T-helper 22 cell (primary cell): ENCODE measurements around the gene STK39.
"Not testable (repeated sequence)": the region's sequence is repeated elsewhere in the genome, so short reads cannot be mapped to it uniquely, and the experiment has no call there.

Experiments used
- DNase-seq: peaks from one replicate; pipeline ENCODE4 v3.0.0-alpha.2; 2020; ENCODE audit warnings: low read depth

STK39 gene

GRCh38 chr2:168044579-168044978 lies 202.8 kb downstream of the STK39 start:
- DNase-seq: no peak

GRCh38 chr2:168044176-168044575 lies 203.2 kb downstream of the STK39 start:
- no peak for DNase-seq

- DNase-seq: not testable (repeated sequence)
Measured at GRCh38 chr2:168042127-168042824, 205.1 kb downstream of the STK39 start.

DNA sequence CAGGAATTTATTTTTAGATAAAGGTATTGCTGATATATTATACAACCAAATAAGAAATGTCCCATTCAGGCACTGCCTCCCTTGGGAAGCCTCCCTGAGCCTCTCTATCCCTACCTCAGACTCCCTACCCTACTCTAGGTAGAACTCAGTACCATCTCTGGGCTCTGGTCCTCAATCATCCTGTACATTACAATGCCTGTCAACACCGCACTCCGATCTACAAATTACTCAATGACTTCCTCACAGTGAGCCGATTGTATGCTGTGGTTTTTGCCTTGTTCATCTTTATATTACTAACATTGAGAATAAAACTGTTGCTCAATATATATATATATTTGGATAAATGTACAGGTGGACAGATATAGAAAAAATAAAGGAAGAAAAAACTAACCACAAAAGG lies 207.5 kb downstream of the STK39 start:
- no peak for DNase-seq

DNA sequence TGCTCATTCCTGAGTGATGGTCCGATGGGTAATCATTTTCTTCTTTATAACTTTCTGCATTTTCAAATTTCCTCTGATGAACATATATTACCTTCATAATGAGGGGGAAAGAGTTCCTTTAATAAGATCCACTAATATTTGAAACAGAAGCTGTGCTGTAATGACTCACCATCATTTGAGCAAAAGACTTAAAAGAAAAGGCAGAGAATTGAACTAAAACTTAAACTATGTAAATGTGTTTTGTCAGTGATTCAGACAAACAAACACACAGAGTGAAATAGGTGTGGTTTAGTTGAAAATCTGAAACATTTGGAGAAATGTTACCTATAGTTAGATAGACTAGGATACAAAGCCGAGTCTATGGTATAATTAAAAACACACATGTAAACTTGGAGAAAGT lies 209.6 kb downstream of the STK39 start:
- no peak for DNase-seq

DNA sequence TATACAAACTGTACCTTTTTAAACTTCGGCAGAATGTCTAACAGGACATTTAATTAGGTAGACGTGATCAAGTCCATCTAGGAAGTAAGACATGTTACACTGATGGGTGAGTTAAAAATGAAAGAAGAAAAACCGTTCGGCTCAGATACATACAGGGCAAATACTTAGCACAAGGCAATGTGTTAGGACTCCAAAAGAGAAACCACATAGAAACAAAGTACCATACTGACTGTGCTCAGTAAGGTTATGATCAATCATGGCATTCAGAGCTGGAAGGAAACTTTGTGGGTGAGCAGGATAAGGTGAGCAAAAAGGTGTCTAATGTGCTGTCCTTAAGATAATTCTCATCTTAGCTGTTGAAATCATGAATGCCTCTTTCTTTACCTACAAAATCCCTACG lies 211.9 kb downstream of the STK39 start:
- DNase-seq: no peak

DNA sequence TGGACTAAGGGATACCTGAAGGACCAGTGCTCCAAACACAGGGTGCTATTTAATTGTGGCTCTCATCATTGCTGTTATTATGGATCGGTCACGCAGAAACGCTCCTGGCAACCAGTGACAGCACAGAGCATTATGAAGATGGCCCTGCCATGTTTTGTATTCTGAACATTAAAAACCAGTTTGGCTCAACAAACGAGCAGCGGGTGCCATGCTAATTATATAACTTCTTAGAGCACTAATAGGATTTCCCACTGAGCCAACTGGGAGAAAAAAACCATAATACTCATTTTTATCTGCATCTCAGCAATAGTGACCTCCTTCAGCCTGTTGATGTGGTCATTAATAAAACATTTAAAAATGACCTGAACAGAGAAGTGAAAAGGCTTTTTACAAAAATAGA lies 212.8 kb downstream of the STK39 start:
- no peak for DNase-seq

DNA sequence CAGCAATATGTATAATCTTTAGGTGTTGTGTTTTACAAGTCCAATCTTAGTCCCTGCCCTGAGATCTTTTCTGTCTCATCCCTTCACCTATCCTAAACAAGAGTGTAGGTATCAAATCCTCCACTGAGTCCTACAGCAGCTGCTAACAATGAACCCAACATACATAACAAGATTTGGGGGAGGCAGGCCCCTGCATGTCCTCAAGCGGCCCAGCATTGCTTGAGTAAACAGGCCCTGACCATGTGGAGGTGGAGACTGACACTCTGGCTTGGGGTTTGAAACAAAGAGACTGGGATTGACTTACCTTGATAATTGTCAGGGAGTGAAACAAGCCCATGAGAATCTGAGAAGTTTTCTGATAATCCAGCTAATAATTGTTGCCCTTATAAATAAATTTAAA lies 213.4 kb downstream of the STK39 start:
- no peak for DNase-seq

- no peak for DNase-seq
Measured at GRCh38 chr2:168032091-168032490, 215.3 kb downstream of the STK39 start.

DNA sequence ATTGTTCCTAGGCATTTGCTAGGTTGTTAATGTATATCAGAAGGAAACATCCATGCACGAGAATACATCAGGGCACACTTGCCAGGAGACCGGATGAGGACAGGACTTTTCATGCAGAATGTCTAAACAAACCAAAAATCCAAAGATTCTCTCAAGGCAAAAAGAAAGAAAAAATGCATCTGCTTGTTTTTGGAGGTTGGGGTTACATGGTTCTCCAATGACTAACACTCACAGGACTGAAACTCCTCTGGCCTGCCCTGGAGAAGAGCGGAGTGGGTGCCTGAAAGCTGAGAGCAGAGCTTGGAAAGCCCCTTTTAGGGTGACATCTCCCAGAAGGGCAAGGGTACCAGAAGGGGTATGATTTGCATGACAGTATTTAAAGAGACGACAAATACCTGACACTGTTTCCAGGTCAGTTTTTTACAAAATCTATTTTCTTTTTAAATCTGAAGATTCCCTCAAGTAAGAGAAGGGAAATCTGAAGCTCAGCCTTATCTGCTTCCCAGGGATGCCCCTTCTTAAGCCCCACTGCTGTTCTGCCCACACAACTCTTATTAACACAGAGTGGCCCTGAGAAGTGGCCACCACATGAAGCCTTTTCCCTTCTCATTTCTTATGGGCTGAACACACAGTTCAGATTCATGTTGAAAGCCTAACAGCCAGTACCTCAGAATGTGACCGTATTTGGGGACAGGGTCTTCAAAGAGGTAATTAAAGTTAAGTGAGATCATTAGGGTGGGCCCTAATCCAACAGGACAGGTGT lies 216.4 kb downstream of the STK39 start:
- DNase-seq: no peak

DNA sequence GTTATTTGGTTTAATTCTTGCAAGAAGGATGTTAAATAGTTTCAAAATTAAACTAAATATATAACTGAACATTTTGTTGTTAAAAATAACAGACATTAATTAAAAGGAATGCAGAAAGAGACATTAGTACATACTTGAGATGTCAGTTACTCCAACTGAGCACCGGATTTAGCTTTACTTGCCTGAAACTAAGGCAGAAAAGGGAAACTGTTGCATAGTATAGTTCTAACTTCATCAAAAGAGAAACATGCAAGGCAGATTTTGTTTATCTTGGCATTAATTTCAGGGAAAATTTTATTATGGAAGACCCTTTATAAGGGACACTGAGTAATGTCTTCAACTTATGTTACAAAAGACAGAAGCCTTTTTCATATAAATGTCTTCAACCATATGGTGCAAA lies 218.3 kb downstream of the STK39 start:
- no peak for DNase-seq

- no peak for DNase-seq
Measured at GRCh38 chr2:168028362-168028761, 219.0 kb downstream of the STK39 start.

- no peak for DNase-seq
Measured at GRCh38 chr2:168025487-168026202, 221.8 kb downstream of the STK39 start.

DNA sequence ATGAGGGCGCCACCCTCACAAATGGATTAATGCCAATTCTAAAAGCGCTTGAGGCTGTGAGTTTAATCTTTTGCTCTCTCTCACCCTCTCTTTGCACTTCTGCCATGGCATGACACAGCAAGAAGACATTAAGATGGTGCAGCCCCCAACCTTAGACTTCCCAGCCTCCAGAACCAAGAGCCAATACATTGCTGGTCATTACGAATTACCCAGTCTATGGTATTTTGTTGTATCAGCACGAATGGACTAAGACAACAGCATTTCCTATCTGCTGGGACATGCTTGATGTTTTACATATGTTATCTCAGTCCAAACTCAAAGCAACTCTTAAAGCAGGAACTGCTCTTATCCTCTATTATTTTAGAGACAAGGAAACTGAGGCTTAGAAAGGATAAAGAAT lies 222.9 kb downstream of the STK39 start:
- DNase-seq: no peak

- DNase-seq: no peak
Measured at GRCh38 chr2:168021800-168022587, 225.4 kb downstream of the STK39 start.

DNA sequence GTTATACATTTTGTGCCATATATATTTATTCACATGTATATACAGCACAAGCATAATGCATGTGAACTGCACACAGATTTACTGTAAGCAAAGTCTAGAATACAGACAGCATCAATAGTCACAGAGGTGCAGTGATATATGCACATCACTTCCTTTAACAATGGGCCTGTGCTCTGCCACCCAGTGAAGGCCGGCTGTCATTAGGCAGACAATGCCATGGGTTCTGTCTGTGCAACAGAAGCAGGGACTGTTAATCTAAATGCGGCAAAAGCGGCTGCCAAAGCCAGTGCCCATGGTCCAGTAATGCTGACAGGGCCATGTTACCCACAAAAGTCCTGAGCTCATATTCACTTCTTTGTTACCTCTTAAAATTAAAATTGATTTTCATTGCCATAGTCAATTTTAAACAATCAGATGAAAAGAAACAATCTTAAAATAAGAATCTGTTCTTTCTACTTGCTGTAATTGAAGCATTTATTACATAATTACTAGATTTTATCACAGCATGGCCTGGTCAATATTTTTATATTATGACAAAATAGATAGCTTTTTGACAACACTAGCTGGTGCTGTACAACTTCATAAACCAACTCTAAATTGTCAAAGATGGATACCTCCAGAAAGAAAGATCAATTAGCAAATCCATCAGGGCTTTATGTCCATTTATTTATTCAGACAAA lies 232.0 kb downstream of the STK39 start:
- DNase-seq: no peak

DNA sequence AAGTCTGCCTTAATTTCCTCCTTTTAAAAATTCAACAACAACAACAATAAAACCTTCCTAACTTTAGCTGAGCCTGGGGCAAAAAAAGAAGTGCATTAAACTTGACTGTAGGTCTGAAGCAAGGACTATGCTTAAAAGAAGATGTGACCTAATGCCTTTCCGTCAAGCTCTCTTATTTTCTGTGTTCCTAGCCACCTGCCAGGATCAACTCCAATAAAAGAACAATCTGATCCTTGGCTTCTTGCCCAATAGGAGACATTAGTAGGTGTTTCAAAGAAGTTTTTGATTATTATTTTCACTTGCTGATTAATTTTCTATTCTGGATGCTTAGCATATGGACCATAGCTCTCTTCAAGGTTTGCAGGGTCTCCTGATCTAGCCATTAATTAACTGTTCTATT lies 237.5 kb downstream of the STK39 start:
- no peak for DNase-seq

- DNase-seq: no peak
Measured at GRCh38 chr2:168008646-168009195, 238.7 kb downstream of the STK39 start.

DNA sequence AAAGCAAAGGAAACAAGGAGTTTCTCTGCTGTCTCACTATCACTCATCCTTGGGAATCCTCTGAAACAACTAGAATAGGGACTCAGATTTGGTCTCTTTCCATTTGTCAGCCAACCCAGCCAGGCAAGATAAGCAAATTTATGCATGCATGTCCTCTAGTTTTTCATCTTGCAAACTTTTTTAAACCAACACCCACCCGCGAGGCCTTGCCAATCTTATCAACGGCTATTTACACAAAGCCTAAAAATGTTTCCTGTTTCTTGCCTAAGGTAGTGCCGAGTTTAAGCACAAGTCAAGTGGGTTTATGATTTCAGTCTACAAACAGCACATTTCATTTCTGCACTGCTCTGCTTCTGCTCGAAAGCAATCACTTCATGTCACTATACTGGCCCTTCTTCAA lies 240.9 kb downstream of the STK39 start:
- DNase-seq: no peak

- no peak for DNase-seq
Measured at GRCh38 chr2:168005586-168005985, 241.8 kb downstream of the STK39 start.

DNA sequence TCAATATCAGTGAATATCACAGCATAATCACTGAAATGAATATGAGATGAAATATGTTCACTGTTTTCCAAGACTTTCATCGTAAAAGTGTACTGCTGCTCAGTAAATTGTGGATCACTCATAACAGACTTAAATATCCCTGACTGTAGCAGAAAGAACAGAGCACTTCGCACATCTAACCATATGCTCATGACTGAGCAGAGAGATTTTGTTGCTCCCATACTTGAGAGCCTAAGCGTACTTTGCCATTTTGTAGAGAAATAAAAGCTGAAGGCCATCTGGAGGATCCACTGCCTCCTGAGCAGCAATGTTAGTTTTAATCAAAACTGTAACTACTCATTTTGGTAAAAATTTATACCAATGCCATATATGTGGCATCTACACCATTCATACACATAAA lies 243.5 kb downstream of the STK39 start:
- no peak for DNase-seq
